Neural progenitor cell (in vitro differentiated cells): ENCODE data around the gene GRIFIN. TPM values are rescaled to one million over a fixed set of nuclear protein-coding genes. Genes with fewer than 3 reads are reported as not detected.

ENCODE experiments used
- DNase-seq: peaks from one replicate; pipeline ENCODE4 v3.0.0-alpha.2; 2016; ENCODE audit warnings: low spot score
- H2AFZ ChIP-seq: fragments of 200-600 bp; sonication (generic); replicated peaks from 2 replicates; pipeline ENCODE4 v1.6.1; 2016; ENCODE audit warnings: antibody characterized with exemption
- H3F3A ChIP-seq: fragments of 200-600 bp; sonication (generic); 2 replicates; pipeline ENCODE4 v1.6.1; 2016; ENCODE audit warnings: antibody characterized with exemption, low read depth
- H3K27ac ChIP-seq: fragments of 200-600 bp; sonication (generic); 2 replicates; pipeline ENCODE4 v1.5.1; 2016; ENCODE audit warnings: mild to moderate bottlenecking
- H3K27me3 ChIP-seq: fragments of 200-600 bp; sonication (generic); 2 replicates; pipeline ENCODE4 v1.6.1; 2016; ENCODE audit warnings: mild to moderate bottlenecking, moderate library complexity
- H3K36me3 ChIP-seq: fragments of 200-600 bp; sonication (generic); 2 replicates; pipeline ENCODE4 v1.5.1; 2016
- H3K4me1 ChIP-seq: fragments of 200-600 bp; sonication (generic); 2 replicates; pipeline ENCODE4 v1.6.1; 2016; ENCODE audit warnings: mixed run types
- H3K4me2 ChIP-seq: fragments of 200-600 bp; sonication (generic); 2 replicates; pipeline ENCODE4 v1.6.1; 2016
- H3K4me3 ChIP-seq: fragments of 200-600 bp; sonication (generic); 2 replicates; pipeline ENCODE4 v1.5.1; 2016
- H3K79me2 ChIP-seq: fragments of 200-600 bp; sonication (generic); 2 replicates; pipeline ENCODE4 v1.6.1; 2016; ENCODE audit warnings: low read depth
- H3K9ac ChIP-seq: fragments of 200-600 bp; sonication (generic); 2 replicates; pipeline ENCODE4 v1.6.1; 2016
- H3K9me3 ChIP-seq: fragments of 200-600 bp; sonication (generic); 2 replicates; pipeline ENCODE4 v1.5.1; 2016; ENCODE audit warnings: low read depth
- H4K20me1 ChIP-seq: fragments of 200-600 bp; sonication (generic); 2 replicates; pipeline ENCODE4 v1.6.1; 2016; ENCODE audit warnings: low read depth
- H3K27ac Mint-ChIP-seq: 3 replicates; pipeline ENCODE4 v1.8.0; 2021; ENCODE audit warnings: mixed read lengths
- H3K27me3 Mint-ChIP-seq: 2 replicates; pipeline ENCODE4 v1.8.0; 2022; ENCODE audit warnings: low read depth, mild to moderate bottlenecking, inconsistent platforms, moderate library complexity, mixed read lengths; ENCODE audit not compliant: insufficient read depth
- H3K36me3 Mint-ChIP-seq: 3 replicates; pipeline ENCODE4 v1.8.0; 2021; ENCODE audit warnings: mixed read lengths
- H3K4me1 Mint-ChIP-seq: 3 replicates; pipeline ENCODE4 v1.8.0; 2021; ENCODE audit warnings: mixed read lengths
- H3K4me3 Mint-ChIP-seq: 3 replicates; pipeline ENCODE4 v1.8.0; 2021; ENCODE audit warnings: mild to moderate bottlenecking, moderate library complexity, mixed read lengths
- H3K9me3 Mint-ChIP-seq: 3 replicates; pipeline ENCODE4 v1.8.0; 2020; ENCODE audit warnings: mixed read lengths
- CTCF ChIP-seq: fragments of 200-600 bp; sonication (generic); IDR thresholded peaks from 2 replicates; pipeline ENCODE4 v1.5.1; 2017; ENCODE audit warnings: antibody characterized with exemption, mild to moderate bottlenecking
- EZH2 ChIP-seq: fragments of 200-600 bp; sonication (generic); IDR thresholded peaks from 2 replicates; pipeline ENCODE4 v1.6.1; 2017; ENCODE audit warnings: antibody characterized with exemption, mild to moderate bottlenecking, moderate library complexity
- EZH2phosphoT487 ChIP-seq: fragments of 200-600 bp; sonication (generic); IDR thresholded peaks from 2 replicates; pipeline ENCODE4 v1.6.1; 2017; ENCODE audit warnings: antibody characterized with exemption
- total RNA-seq: library from RNA; depleted of rRNA; stranded (reverse); fragments of >200 nt; gene quantifications from 2 replicates; pipeline ENCODE4 v1.2.3, GENCODE V29; 2015; ENCODE audit warnings: low replicate concordance

Gene GRIFIN
- total RNA-seq, 1 donor from 2014 or later = not detected

- Histone ChIP-seq H3K4me3 (no peak overlapping the region), H4K20me1 (no peaks in the 10 kb centered on the region), H3K79me2 (no peaks in the 10 kb centered on the region), H3K9ac (no peak overlapping the region), H3K4me2 (no peak overlapping the region), H3K27ac (no peak overlapping the region), H3K36me3 (no peaks in the 10 kb centered on the region), H3K9me3 (no peaks in the 10 kb centered on the region), H2AFZ (no peak overlapping the region), H3K4me1 (no peaks in the 10 kb centered on the region), H3F3A (no peaks in the 10 kb centered on the region), H3K27me3 (no peaks in the 10 kb centered on the region)
- Mint-ChIP-seq H3K36me3 (peaks cover 7% of the 10 kb centered on the region), H3K9me3 (no peaks in the 10 kb centered on the region), H3K27ac (no peak overlapping the region), H3K27me3 (peaks cover 10% of the 10 kb centered on the region), H3K4me3 (no peak overlapping the region), H3K4me1 (peaks cover 19% of the 10 kb centered on the region)
- no peak for TF ChIP-seq EZH2phosphoT487
- TF ChIP-seq EZH2 = no peak
- no peak for TF ChIP-seq CTCF
- DNase-seq = no peak
Measured at GRCh38 chr7:2445047-2445446, 31.2 kb downstream of the GRIFIN start.

- H3K79me2 ChIP-seq = no peaks in the 10 kb centered on the region
- H3F3A ChIP-seq = no peaks in the 10 kb centered on the region
- H3K9me3 ChIP-seq = no peaks in the 10 kb centered on the region
- H3K4me3 ChIP-seq = no peak overlapping the region
- peaks cover 19% of the 10 kb centered on the region for H3K4me1 Mint-ChIP-seq
- H3K4me3 Mint-ChIP-seq = no peak overlapping the region
- no peak overlapping the region for H3K9ac ChIP-seq
- H3K36me3 ChIP-seq = no peaks in the 10 kb centered on the region
- DNase-seq = no peak
- H3K27ac Mint-ChIP-seq = no peak overlapping the region
- H3K36me3 Mint-ChIP-seq = peaks cover 7% of the 10 kb centered on the region
- H3K4me2 ChIP-seq = no peak overlapping the region
- H3K9me3 Mint-ChIP-seq = no peaks in the 10 kb centered on the region
- H4K20me1 ChIP-seq = no peaks in the 10 kb centered on the region
- no peaks in the 10 kb centered on the region for H3K4me1 ChIP-seq
- H3K27me3 ChIP-seq = no peaks in the 10 kb centered on the region
- no peak overlapping the region for H2AFZ ChIP-seq
- TF ChIP-seq CTCF (no peak), EZH2 (no peak), EZH2phosphoT487 (no peak)
- peaks cover 10% of the 10 kb centered on the region for H3K27me3 Mint-ChIP-seq
- no peak overlapping the region for H3K27ac ChIP-seq
Measured at GRCh38 chr7:2444476-2444875, 31.7 kb downstream of the GRIFIN start.

- H3K9me3 ChIP-seq = no peaks in the 10 kb centered on the region
- H3K36me3 ChIP-seq = no peaks in the 10 kb centered on the region
- no peak overlapping the region for H2AFZ ChIP-seq
- Mint-ChIP-seq H3K27ac (no peak overlapping the region), H3K27me3 (peaks cover 10% of the 10 kb centered on the region), H3K4me3 (no peak overlapping the region), H3K36me3 (peaks cover 9% of the 10 kb centered on the region), H3K9me3 (no peaks in the 10 kb centered on the region), H3K4me1 (peaks cover 21% of the 10 kb centered on the region)
- TF ChIP-seq EZH2phosphoT487 = no peak
- TF ChIP-seq CTCF = no peak
- TF ChIP-seq EZH2 = no peak
- no peak for DNase-seq
- H3K27ac ChIP-seq = no peak overlapping the region
- H3K4me1 ChIP-seq = no peaks in the 10 kb centered on the region
- H3K79me2 ChIP-seq = no peaks in the 10 kb centered on the region
- no peak overlapping the region for H3K9ac ChIP-seq
- H4K20me1 ChIP-seq = no peaks in the 10 kb centered on the region
- H3K4me3 ChIP-seq = no peak overlapping the region
- H3F3A ChIP-seq = no peaks in the 10 kb centered on the region
- H3K4me2 ChIP-seq = no peak overlapping the region
- H3K27me3 ChIP-seq = no peaks in the 10 kb centered on the region
Measured at GRCh38 chr7:2443491-2443890, 32.7 kb downstream of the GRIFIN start.
